SKM-1 (cell line): Measurements from ENCODE around the gene DHX15.

Source experiments
- DNase-seq: peaks from one replicate; lab custom pipeline; 2025; ENCODE audit not compliant: unreplicated experiment; lab: John Stamatoyannopoulos, UW

Gene DHX15

GRCh38 chr4:24583451-24584210, 723 bp downstream of the DHX15 start:
- peak; percentile 79 for DNase-seq

DNA sequence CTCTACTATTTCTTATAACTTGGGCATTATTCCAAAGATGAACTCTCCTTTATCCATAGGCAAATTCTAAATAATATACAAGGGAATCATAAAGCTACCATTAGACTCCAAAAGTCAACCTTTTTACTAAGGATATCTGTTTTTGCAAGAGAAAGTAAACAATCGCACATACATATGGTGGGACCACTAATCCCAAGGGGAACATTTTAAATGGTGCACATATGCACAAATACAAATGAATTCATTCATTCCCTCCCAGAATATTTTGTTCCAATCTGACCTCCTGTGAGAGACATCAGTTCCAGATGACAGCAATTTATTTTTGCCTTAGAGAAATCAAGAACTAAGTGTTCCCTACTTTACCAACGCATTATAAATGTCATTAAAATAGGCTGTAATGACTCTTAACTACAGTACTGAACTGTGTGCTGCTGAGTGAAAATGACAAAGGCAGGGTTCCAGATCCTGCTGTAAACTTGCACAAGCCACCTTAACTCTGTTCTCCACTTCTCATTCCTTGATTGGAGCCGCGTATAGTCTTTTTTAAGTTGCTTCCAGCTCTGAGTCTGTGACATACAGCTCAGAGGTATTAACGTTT, 2.0 kb downstream of the DHX15 start:
- no peak for DNase-seq

DNA sequence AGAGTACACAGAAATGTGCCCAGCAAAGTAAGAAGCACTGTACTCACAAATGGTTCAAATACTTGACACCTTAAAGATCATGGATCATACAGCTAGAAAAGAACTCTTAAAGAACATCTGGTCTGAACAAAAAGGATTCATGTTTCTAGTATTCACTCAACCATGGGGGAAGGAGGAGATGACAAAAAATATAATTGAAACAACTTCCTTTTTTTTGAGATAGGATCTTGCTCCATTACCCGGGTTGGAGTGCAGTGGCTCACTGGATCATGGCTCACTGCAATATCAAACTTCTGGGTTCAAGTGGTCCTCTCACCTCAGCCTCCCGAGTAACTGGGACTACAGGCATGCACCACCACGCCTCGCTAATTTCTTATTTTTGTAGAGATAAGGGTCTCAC, 6.0 kb downstream of the DHX15 start:
- no peak for DNase-seq

DNA sequence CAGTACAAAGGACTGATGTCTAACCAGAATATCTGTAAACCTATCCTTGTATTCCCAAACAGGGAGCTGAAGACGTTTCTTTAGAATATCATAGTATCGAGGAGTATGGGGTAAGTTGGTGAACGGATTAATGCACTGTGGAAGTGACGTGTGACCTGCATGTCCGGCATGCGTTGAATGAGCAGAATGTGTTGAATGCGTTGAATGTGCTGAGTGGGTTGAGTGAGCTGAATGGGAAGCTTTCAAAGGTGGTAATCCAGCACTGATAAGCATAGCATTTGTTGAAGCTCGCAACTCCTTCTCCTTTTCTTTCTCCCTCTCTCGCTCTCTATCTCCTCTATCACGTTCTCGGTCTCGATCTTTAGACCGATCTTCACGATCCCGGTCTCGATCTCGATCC, 8.1 kb downstream of the DHX15 start:
- DNase-seq: no peak

- no peak for DNase-seq
Observed at GRCh38 chr4:24574236-24574635, 10.1 kb downstream of the DHX15 start.

- DNase-seq: no peak
Observed at GRCh38 chr4:24573582-24573981, 10.8 kb downstream of the DHX15 start.

- no peak for DNase-seq
Observed at GRCh38 chr4:24570574-24571236, 13.6 kb downstream of the DHX15 start.

- no peak for DNase-seq
Observed at GRCh38 chr4:24570172-24570571, 14.2 kb downstream of the DHX15 start.

GRCh38 chr4:24569662-24570061, 14.7 kb downstream of the DHX15 start:
- no peak for DNase-seq

DNA sequence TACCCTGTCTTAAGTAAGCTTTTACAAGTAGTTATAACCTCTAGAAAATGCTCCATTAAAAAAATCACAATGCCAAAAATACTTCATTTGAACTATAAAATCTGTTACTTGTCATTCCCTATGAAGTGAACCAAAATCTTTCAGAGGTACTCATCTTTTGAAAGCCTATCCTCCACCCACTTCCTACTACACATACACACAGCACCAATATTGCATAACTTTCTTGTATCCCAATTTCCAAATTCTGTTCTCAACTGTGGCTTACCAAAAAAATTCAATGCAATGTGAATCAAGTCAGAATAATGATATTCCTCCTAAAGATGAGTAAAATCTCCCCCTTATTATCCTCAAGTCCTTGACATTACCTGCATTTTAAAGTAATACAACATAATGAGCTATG, 15.9 kb downstream of the DHX15 start:
- no peak for DNase-seq

DNA sequence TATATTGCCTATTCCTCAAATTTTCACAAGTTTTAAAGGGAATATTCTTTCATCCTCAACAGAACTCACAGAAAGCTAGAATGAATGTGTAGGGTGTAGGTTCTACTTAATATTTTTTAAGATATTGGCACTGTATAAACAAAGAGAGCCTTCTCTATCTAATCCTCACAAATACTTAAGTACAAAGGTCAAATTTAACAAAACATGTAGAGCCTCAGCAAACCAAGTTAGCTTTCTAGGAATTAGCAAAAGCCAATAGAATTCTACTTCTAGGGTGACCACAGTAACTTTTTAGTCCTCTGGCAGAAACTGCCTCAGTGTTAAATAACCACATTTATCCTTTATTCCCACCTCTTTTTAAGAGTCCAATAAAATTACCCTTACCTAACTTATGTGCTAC, 19.3 kb downstream of the DHX15 start:
- DNase-seq: no peak

DNA sequence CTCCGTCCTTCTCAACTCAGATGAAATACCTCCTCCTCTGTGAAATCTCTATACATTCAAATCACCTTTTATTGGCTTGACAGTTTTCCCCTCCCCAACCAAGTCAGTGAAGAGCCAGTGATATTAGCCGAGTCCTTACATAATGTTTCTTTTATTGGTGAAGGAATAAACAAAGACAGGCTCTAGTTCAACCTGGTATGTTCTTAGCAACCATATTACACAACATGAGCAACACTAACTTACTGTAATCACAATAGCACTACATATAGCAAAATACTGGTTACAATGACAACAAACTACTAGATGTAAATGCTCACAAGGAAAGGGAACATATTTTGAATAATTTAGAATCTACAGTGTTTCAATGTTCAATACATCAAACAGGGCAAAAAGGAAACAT, 19.9 kb downstream of the DHX15 start:
- no peak for DNase-seq

GRCh38 chr4:24561438-24562139, 22.8 kb downstream of the DHX15 start:
- DNase-seq: no peak

DNA sequence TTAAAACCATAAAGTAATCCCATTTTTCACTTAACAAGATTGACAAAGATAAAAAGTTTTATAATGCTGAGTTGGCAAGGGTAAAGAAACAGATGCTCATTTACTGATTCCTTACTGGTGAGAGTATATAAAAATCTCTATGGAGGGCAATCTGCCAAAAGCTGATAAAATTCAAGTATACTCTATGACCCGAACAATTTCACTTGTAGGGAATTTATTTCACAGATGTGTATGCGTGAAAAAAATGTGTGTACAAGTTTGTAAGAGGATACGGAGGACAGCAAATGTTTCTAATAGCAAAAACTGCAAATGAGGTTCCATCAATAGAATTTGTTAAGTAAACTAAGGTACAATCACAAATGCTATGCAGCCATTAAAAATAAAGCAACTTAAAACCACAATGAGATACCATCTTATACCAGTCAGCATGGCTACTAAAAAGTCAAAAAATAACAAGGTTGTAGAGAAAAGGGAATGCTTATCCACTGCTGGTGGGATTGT, 23.4 kb downstream of the DHX15 start:
- no peak for DNase-seq

DNA sequence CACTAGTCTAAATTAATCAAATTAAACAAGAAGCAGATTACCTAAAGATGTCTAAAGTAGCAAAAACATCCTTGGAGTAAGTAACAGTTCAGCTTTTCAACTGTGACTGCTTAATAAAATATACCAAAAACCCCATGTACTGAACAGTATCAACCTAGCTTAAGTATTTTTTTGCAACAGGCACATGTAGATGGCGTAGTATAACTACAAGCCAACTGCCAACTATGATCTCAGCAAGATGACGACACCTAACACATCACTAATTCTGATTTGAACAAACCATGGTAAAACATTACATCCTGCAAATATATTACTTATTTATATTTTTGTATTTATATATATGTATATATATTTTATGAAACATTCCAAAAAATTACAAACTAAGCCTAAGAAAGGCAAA, 24.5 kb downstream of the DHX15 start:
- no peak for DNase-seq

DNA sequence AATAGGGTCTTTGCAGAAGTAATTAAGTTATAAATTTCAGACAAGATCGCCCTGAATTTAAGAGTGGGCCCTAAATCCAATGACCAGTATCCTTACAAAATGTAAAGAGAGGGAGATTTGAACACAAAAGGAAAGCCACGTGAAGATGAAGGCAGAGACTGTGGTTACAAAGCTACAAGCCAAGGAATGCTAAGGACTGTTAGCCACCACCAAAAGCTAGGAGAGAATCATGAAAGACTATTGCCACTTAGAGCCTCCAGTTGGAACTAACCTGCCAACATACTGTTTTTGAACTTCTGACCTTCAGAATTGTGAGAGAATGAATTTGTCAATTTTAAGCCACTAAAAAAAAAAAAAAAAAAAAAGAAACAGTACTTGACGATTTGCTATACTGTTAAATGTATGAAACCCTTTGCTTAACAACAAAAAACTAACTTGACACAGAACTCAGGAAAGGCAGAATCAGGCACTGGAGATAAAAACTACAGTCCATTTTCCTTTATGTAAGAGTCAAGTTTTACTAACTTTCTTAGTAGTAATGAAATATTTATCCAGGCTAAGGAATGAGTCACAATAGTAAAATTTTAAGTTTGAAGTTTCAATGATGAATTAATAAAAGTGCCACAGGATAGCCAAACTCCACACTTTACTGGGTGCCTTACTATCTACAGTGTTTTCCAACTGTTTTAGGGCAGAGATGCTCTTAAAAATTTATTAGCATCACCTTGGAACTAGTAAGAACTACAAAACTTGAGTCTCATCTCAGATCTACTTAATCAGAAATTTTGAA, 25.1 kb downstream of the DHX15 start:
- no peak for DNase-seq

GRCh38 chr4:24557026-24558025, 27.0 kb downstream of the DHX15 start:
- no peak for DNase-seq

DNA sequence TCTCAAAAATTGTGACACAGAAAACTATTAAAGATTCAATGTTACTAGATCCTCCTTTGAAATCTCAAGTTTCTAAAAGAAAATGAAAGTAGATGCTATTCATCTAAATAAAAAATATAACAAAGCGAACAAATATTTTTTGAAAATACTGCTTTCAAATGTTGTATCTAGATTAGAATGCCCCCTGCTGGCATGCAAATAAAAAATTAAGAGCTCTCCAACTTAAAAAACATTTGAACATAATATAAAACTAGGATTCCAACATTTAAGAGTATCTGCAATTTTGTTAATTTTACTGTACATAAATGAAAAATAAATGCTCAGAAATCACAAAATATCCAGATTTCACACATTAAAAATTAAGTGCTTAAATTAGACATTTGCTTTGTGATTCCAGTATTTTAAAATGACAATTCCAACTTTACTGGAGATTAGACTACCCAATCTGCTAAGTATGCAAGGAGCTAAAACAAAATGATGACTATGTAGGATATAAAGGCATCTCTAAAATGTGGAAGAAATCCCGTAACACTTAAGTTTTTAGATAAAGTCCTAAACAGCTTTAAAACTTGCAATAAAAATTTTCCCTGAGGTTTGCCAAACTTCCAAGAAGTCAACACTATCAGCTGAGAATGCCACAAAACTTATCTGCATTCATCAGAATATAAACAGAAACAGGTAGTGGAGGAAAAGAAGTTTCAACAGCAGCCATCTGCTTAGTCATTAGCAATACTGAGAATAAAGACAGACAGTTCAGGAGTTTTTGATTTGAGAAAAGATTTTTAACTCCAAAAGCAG, 32.7 kb downstream of the DHX15 start:
- DNase-seq: no peak
